ENCODE data around the gene CPT1B. TPM values are rescaled to one million over a fixed set of nuclear protein-coding genes. Genes with fewer than 3 reads are reported as not detected.

The CPT1B gene
- total RNA-seq, 2 donors from 2014 or later, result 83.5 to 105 TPM

GRCh38 chr22:50531962-50532674 lies 46.1 kb downstream of the CPT1B start:
- H3K27me3 ChIP-seq (ENCODE audit: control insufficient read depth, insufficient read depth, low read length, poor library complexity, severe bottlenecking), result peaks cover 57% of the 10 kb centered on the region
- H3K4me1 Mint-ChIP-seq, result peaks cover 6% of the 10 kb centered on the region
- TF ChIP-seq, protein P1, sequence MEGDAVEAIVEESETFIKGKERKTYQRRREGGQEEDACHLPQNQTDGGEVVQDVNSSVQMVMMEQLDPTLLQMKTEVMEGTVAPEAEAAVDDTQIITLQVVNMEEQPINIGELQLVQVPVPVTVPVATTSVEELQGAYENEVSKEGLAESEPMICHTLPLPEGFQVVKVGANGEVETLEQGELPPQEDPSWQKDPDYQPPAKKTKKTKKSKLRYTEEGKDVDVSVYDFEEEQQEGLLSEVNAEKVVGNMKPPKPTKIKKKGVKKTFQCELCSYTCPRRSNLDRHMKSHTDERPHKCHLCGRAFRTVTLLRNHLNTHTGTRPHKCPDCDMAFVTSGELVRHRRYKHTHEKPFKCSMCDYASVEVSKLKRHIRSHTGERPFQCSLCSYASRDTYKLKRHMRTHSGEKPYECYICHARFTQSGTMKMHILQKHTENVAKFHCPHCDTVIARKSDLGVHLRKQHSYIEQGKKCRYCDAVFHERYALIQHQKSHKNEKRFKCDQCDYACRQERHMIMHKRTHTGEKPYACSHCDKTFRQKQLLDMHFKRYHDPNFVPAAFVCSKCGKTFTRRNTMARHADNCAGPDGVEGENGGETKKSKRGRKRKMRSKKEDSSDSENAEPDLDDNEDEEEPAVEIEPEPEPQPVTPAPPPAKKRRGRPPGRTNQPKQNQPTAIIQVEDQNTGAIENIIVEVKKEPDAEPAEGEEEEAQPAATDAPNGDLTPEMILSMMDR (conservative IDR thresholded peaks at IDR 0.05), result no peak
- H3K27ac ChIP-seq (ENCODE audit: low read depth, low read length), result no peak overlapping the region
- peak overlapping the region; percentile 56 for H3K4me3 Mint-ChIP-seq
- no peak overlapping the region for H3K9ac ChIP-seq (ENCODE audit: extremely low read depth, low read length, poor library complexity, severe bottlenecking)
- 1 to 8% methylated on average over 25 to 53 of the region's 56 CpGs for WGBS, 2 experiments (ENCODE audit: insufficient coverage in 1 of 2, insufficient read length in 1 of 2)
- H3K27ac Mint-ChIP-seq, result no peak overlapping the region
- no peaks in the 10 kb centered on the region for H3K36me3 Mint-ChIP-seq (ENCODE audit: low read depth)
- no peaks in the 10 kb centered on the region for H3K9me3 ChIP-seq (ENCODE audit: control insufficient read depth, low read length)
- H3K9me3 Mint-ChIP-seq, result no peaks in the 10 kb centered on the region
- H3K27me3 Mint-ChIP-seq (ENCODE audit: insufficient read depth), result peaks cover 62% of the 10 kb centered on the region
- no peaks in the 10 kb centered on the region for H3K4me1 ChIP-seq (ENCODE audit: control insufficient read depth, insufficient read depth, low read length)
- H3K36me3 ChIP-seq (ENCODE audit: control insufficient read depth, insufficient read depth, low read length), result no peaks in the 10 kb centered on the region
- DNase-seq, result peak; percentile 78
- H3K4me3 ChIP-seq (ENCODE audit: low read length), result peak overlapping the region; percentile 75

GRCh38 chr22:50531546-50531961 lies 46.7 kb downstream of the CPT1B start:
- H3K4me3 Mint-ChIP-seq, result peak overlapping the region; percentile 56
- Histone ChIP-seq H3K9me3 (ENCODE audit: control insufficient read depth, low read length) (no peaks in the 10 kb centered on the region), H3K9ac (ENCODE audit: extremely low read depth, low read length, poor library complexity, severe bottlenecking) (peak overlapping the region; percentile 41), H3K4me1 (ENCODE audit: control insufficient read depth, insufficient read depth, low read length) (no peaks in the 10 kb centered on the region), H3K27me3 (ENCODE audit: control insufficient read depth, insufficient read depth, low read length, poor library complexity, severe bottlenecking) (peaks cover 57% of the 10 kb centered on the region), H3K4me3 (ENCODE audit: low read length) (peak overlapping the region; percentile 75), H3K27ac (ENCODE audit: low read depth, low read length) (no peak overlapping the region), H3K36me3 (ENCODE audit: control insufficient read depth, insufficient read depth, low read length) (no peaks in the 10 kb centered on the region)
- peaks cover 65% of the 10 kb centered on the region for H3K27me3 Mint-ChIP-seq (ENCODE audit: insufficient read depth)
- H3K36me3 Mint-ChIP-seq (ENCODE audit: low read depth), result no peaks in the 10 kb centered on the region
- TF ChIP-seq, protein P1 (conservative IDR thresholded peaks at IDR 0.05), result no peak
- no peaks in the 10 kb centered on the region for H3K9me3 Mint-ChIP-seq
- peaks cover 8% of the 10 kb centered on the region for H3K4me1 Mint-ChIP-seq
- H3K27ac Mint-ChIP-seq, result no peak overlapping the region
- peak; percentile 75 for DNase-seq
- 6% methylated on average over 13 to 44 of the region's 44 CpGs for WGBS, 2 experiments (ENCODE audit: insufficient coverage in 1 of 2, insufficient read length in 1 of 2)

- Histone ChIP-seq H3K9ac (ENCODE audit: extremely low read depth, low read length, poor library complexity, severe bottlenecking) (peak overlapping the region; percentile 41), H3K4me3 (ENCODE audit: low read length) (peak overlapping the region; percentile 75), H3K36me3 (ENCODE audit: control insufficient read depth, insufficient read depth, low read length) (no peaks in the 10 kb centered on the region), H3K4me1 (ENCODE audit: control insufficient read depth, insufficient read depth, low read length) (no peaks in the 10 kb centered on the region), H3K9me3 (ENCODE audit: control insufficient read depth, low read length) (no peaks in the 10 kb centered on the region), H3K27me3 (ENCODE audit: control insufficient read depth, insufficient read depth, low read length, poor library complexity, severe bottlenecking) (peaks cover 57% of the 10 kb centered on the region), H3K27ac (ENCODE audit: low read depth, low read length) (no peak overlapping the region)
- DNase-seq, result peak; percentile 90
- WGBS, 2 experiments (ENCODE audit: insufficient coverage in 1 of 2, insufficient read length in 1 of 2), result 12 to 14% methylated on average over 8 to 53 of the region's 53 CpGs
- H3K4me3 Mint-ChIP-seq, result peak overlapping the region; percentile 56
- no peak overlapping the region for H3K27ac Mint-ChIP-seq
- H3K27me3 Mint-ChIP-seq (ENCODE audit: insufficient read depth), result peaks cover 65% of the 10 kb centered on the region
- TF ChIP-seq, protein P1 (conservative IDR thresholded peaks at IDR 0.05), result no peak
- H3K9me3 Mint-ChIP-seq, result no peaks in the 10 kb centered on the region
- peaks cover 8% of the 10 kb centered on the region for H3K4me1 Mint-ChIP-seq
- H3K36me3 Mint-ChIP-seq (ENCODE audit: low read depth), result no peaks in the 10 kb centered on the region
These were observed 47.2 kb downstream of the CPT1B start for GRCh38 chr22:50530877-50531545.

Measured in endodermal cell (in vitro differentiated cells).